Neural crest cell (in vitro differentiated cells): Measurements from ENCODE around the gene HNF4A. TPM values are rescaled to one million over a fixed set of nuclear protein-coding genes. Genes with fewer than 3 reads are reported as not detected.

ENCODE experiments used
- DNase-seq: peaks from one replicate; pipeline ENCODE4 v3.0.0; 2021; ENCODE audit warnings: low read depth, mixed read lengths, low spot score
- H3K27ac Mint-ChIP-seq: one replicate; pipeline ENCODE4 v1.8.0; 2021; ENCODE audit warnings: mild to moderate bottlenecking, mixed read lengths; ENCODE audit not compliant: unreplicated experiment
- H3K27me3 Mint-ChIP-seq: 2 replicates; pipeline ENCODE4 v1.8.0; 2021; ENCODE audit warnings: low read depth, mild to moderate bottlenecking, mixed read lengths
- H3K36me3 Mint-ChIP-seq: 2 replicates; pipeline ENCODE4 v1.8.0; 2021; ENCODE audit warnings: low read depth, mild to moderate bottlenecking, mixed read lengths
- H3K4me1 Mint-ChIP-seq: 2 replicates; pipeline ENCODE4 v1.8.0; 2021; ENCODE audit warnings: mixed read lengths
- H3K4me3 Mint-ChIP-seq: one replicate; pipeline ENCODE4 v1.8.0; 2021; ENCODE audit warnings: mild to moderate bottlenecking, mixed read lengths
- H3K9me3 Mint-ChIP-seq: 2 replicates; pipeline ENCODE4 v1.8.0; 2021; ENCODE audit warnings: mixed read lengths
- CTCF ChIP-seq: fragments of 200-600 bp; sonication (generic); conservative IDR thresholded peaks from 2 replicates; pipeline ENCODE4 v1.5.0; 2021; ENCODE audit warnings: antibody characterized with exemption, mild to moderate bottlenecking
- total RNA-seq: library from RNA; stranded (reverse); gene quantifications from 2 replicates; pipeline ENCODE4 v1.2.1, GENCODE V29; 2021

HNF4A gene
- total RNA-seq, 1 donor from 2014 or later: not detected

GRCh38 chr20:44382641-44383040, 27.1 kb downstream of the HNF4A start:
- TF ChIP-seq CTCF: no peak
- Mint-ChIP-seq H3K27ac (no peak overlapping the region), H3K27me3 (peaks cover 3% of the 10 kb centered on the region), H3K9me3 (no peaks in the 10 kb centered on the region), H3K4me1 (peaks cover 5% of the 10 kb centered on the region), H3K4me3 (no peak overlapping the region), H3K36me3 (no peaks in the 10 kb centered on the region)
- no peak for DNase-seq

GRCh38 chr20:44384423-44385027, 29.0 kb downstream of the HNF4A start:
- no peaks in the 10 kb centered on the region for H3K36me3 Mint-ChIP-seq
- H3K9me3 Mint-ChIP-seq: no peaks in the 10 kb centered on the region
- H3K27ac Mint-ChIP-seq: no peak overlapping the region
- DNase-seq: peak; percentile 83
- H3K4me3 Mint-ChIP-seq: no peak overlapping the region
- peak; percentile 87 for TF ChIP-seq CTCF
- peaks cover 12% of the 10 kb centered on the region for H3K27me3 Mint-ChIP-seq
- peaks cover 9% of the 10 kb centered on the region for H3K4me1 Mint-ChIP-seq

GRCh38 chr20:44388466-44389023, 33.0 kb downstream of the HNF4A start:
- Mint-ChIP-seq H3K36me3 (no peaks in the 10 kb centered on the region), H3K27ac (no peak overlapping the region), H3K4me1 (peaks cover 9% of the 10 kb centered on the region), H3K9me3 (no peaks in the 10 kb centered on the region), H3K27me3 (peaks cover 22% of the 10 kb centered on the region), H3K4me3 (no peak overlapping the region)
- DNase-seq: peak; percentile 73
- TF ChIP-seq CTCF: peak; percentile 85

GRCh38 chr20:44389871-44390270, 34.4 kb downstream of the HNF4A start:
- DNase-seq: no peak
- Mint-ChIP-seq H3K27me3 (peaks cover 22% of the 10 kb centered on the region), H3K4me3 (no peak overlapping the region), H3K27ac (no peak overlapping the region), H3K9me3 (no peaks in the 10 kb centered on the region), H3K4me1 (peaks cover 9% of the 10 kb centered on the region), H3K36me3 (no peaks in the 10 kb centered on the region)
- TF ChIP-seq CTCF: no peak

- H3K4me1 Mint-ChIP-seq: peaks cover 9% of the 10 kb centered on the region
- H3K9me3 Mint-ChIP-seq: no peaks in the 10 kb centered on the region
- H3K4me3 Mint-ChIP-seq: no peak overlapping the region
- TF ChIP-seq CTCF: no peak
- H3K27ac Mint-ChIP-seq: no peak overlapping the region
- peaks cover 22% of the 10 kb centered on the region for H3K27me3 Mint-ChIP-seq
- H3K36me3 Mint-ChIP-seq: no peaks in the 10 kb centered on the region
- no peak for DNase-seq
Observed at GRCh38 chr20:44390280-44390679, 34.8 kb downstream of the HNF4A start.
